HG03521 (cell line): ENCODE results near the gene SURF2.
"Not testable (repeated sequence)": the region's sequence is repeated elsewhere in the genome, so short reads cannot be mapped to it uniquely, and the experiment has no call there.

ENCODE experiments used
- ATAC-seq: cut with Tn5 transposase; IDR thresholded peaks from one replicate; pipeline ENCODE4 v1.9.1; 2021; ENCODE audit warnings: mild to moderate bottlenecking, moderate library complexity; ENCODE audit not compliant: unreplicated experiment

SURF2 gene

GRCh38 chr9:133356391-133357091 lies at the start of gene SURF2, which contains the start of gene SURF1:
TSS of gene SURF2 (plus strand) at chr9:133356550. CDS start at chr9:133356593, 43 bp downstream.
TSS of gene SURF1 (minus strand) at chr9:133356487. CDS start at chr9:133356453, 34 bp downstream.
- ATAC-seq = peak; percentile 54

- ATAC-seq = no peak
These were observed 49.0 kb upstream of the SURF2 start for GRCh38 chr9:133307301-133307700.

GRCh38 chr9:133309608-133310007 lies 46.7 kb upstream of the SURF2 start:
- no peak for ATAC-seq

- no peak for ATAC-seq
These were observed 40.4 kb upstream of the SURF2 start for GRCh38 chr9:133315997-133316396.

GRCh38 chr9:133317551-133317950 lies 38.8 kb upstream of the SURF2 start:
- not testable (repeated sequence) for ATAC-seq

- ATAC-seq = no peak
These were observed 35.9 kb upstream of the SURF2 start for GRCh38 chr9:133320421-133320881.

GRCh38 chr9:133321411-133321935 lies 34.9 kb upstream of the SURF2 start:
- ATAC-seq = no peak

GRCh38 chr9:133322701-133323100 lies 33.6 kb upstream of the SURF2 start:
- ATAC-seq = no peak

- no peak for ATAC-seq
These were observed 33.1 kb upstream of the SURF2 start for GRCh38 chr9:133323211-133323610.

- no peak for ATAC-seq
These were observed 32.2 kb upstream of the SURF2 start for GRCh38 chr9:133323991-133324703.

- ATAC-seq = not testable (repeated sequence)
These were observed 29.3 kb upstream of the SURF2 start for GRCh38 chr9:133327021-133327420.

- ATAC-seq = no peak
These were observed 28.4 kb upstream of the SURF2 start for GRCh38 chr9:133327834-133328484.

- not testable (repeated sequence) for ATAC-seq
These were observed 26.8 kb upstream of the SURF2 start for GRCh38 chr9:133329306-133330156.

GRCh38 chr9:133331221-133331620 lies 25.1 kb upstream of the SURF2 start:
- ATAC-seq = no peak

- ATAC-seq = no peak
These were observed 24.5 kb upstream of the SURF2 start for GRCh38 chr9:133331641-133332380.

- ATAC-seq = no peak
These were observed 24.0 kb upstream of the SURF2 start for GRCh38 chr9:133332381-133332730.

GRCh38 chr9:133333011-133333410 lies 23.3 kb upstream of the SURF2 start:
- no peak for ATAC-seq

- no peak for ATAC-seq
These were observed 22.8 kb upstream of the SURF2 start for GRCh38 chr9:133333566-133333965.

- ATAC-seq = no peak
These were observed 22.2 kb upstream of the SURF2 start for GRCh38 chr9:133334161-133334560.

- ATAC-seq = not testable (repeated sequence)
These were observed 21.5 kb upstream of the SURF2 start for GRCh38 chr9:133334888-133335287.
